HEK293 (cell line): Measurements from ENCODE around the gene CACNA1G.

Experiments used
- CTCF ChIA-PET: fragments of 350-600 bp; formaldehyde crosslinking; extraction: SDS; loops from one replicate; lab custom pipeline; 2021; ENCODE audit warnings: antibody characterized with exemption; lab: Yijun Ruan, JAX
- POLR2A ChIA-PET: fragments of 300-600 bp; formaldehyde crosslinking; extraction: SDS; loops from one replicate; lab custom pipeline; 2020; ENCODE audit warnings: antibody characterized with exemption, inconsistent platforms; lab: Yijun Ruan, JAX
- H3K27ac ChIP-seq: fragments of 200-500 bp; sonication (Bioruptor generic); 2 replicates; pipeline ENCODE4 v1.5.1; 2014; ENCODE audit warnings: low read depth, low read length, control low read depth, inconsistent platforms; ENCODE audit errors: extremely low read depth
- H3K36me3 ChIP-seq, 2 experiments: fragments of 200-500 bp in 1 of 2; sonication (Bioruptor generic) in 1 of 2; 1 replicate in 1 of 2; 2 replicates in 1 of 2; pipeline ENCODE4 v1.5.1; 2014 to 2017; ENCODE audit warnings: inconsistent platforms in 2 of 2, low read length in 2 of 2; ENCODE audit not compliant: control insufficient read depth in 2 of 2, insufficient read depth in 1 of 2
- H3K4me1 ChIP-seq: fragments of 200-500 bp; sonication (Bioruptor generic); 2 replicates; pipeline ENCODE4 v1.5.1; 2014; ENCODE audit warnings: mild to moderate bottlenecking, low read length, inconsistent platforms; ENCODE audit not compliant: control insufficient read depth, insufficient read depth
- H3K4me3 ChIP-seq: 2 replicates; pipeline ENCODE4 v1.5.1; 2011; ENCODE audit warnings: low read depth, mild to moderate bottlenecking, control low read depth, low read length, moderate library complexity
- H3K9me3 ChIP-seq: fragments of 200-500 bp; sonication (Bioruptor generic); 2 replicates; pipeline ENCODE4 v1.5.1; 2014; ENCODE audit warnings: low read depth, low read length, inconsistent platforms; ENCODE audit not compliant: control insufficient read depth, insufficient read depth
- KLF1 ChIP-seq: fragments of 450-650 bp; formaldehyde crosslinking; IDR thresholded peaks from 2 replicates; pipeline ENCODE4 v1.5.1; 2016; ENCODE audit warnings: missing biosample characterization, missing genetic modification characterization
- KLF8 ChIP-seq: fragments of 450-650 bp; formaldehyde crosslinking; IDR thresholded peaks from 2 replicates; pipeline ENCODE4 v1.5.1; 2016; ENCODE audit warnings: missing biosample characterization, missing genetic modification characterization
- KLF9 ChIP-seq: fragments of 450-650 bp; formaldehyde crosslinking; IDR thresholded peaks from 2 replicates; pipeline ENCODE4 v1.5.1; 2016; ENCODE audit warnings: missing biosample characterization, missing genetic modification characterization, low read depth
- MYNN ChIP-seq: fragments of 450-650 bp; formaldehyde crosslinking; IDR thresholded peaks from 2 replicates; pipeline ENCODE4 v1.5.1; 2016; ENCODE audit warnings: missing biosample characterization, missing genetic modification characterization, borderline replicate concordance

Gene CACNA1G

GRCh38 chr17:50676065-50676975 is 115.8 kb downstream of the CACNA1G start:
- Histone ChIP-seq H3K4me1 (no peaks in the 10 kb centered on the region), H3K4me3 (no peak overlapping the region), H3K27ac (no peak overlapping the region), H3K36me3 (no peaks in the 10 kb centered on the region), H3K9me3 (no peaks in the 10 kb centered on the region)
- ChIA-PET CTCF (interaction anchor here (0.6 to 2.2 kb wide), 3 partner anchors 17 to 126 kb away, joined by 3 to 9 read pairs (median 3); no protein-coding TSS in a partner anchor), POLR2A (no interaction called here)
- TF ChIP-seq KLF8 (tag by site-specific recombination) = 0 out of 2 replicates have a peak, but pooled peaks have one; percentile 51
- TF ChIP-seq MYNN (tag by site-specific recombination) = no peak
- TF ChIP-seq KLF9 (tag by site-specific recombination) = no peak
- peak; percentile 49; the same call in 1 of the 2 replicates for TF ChIP-seq KLF1 (tag by site-specific recombination)
